ENCODE data around the gene LPAR3. TPM values are rescaled to one million over a fixed set of nuclear protein-coding genes. Genes with fewer than 3 reads are reported as not detected.

Gene LPAR3
- polyA plus RNA-seq, 1 of the 3 experiments (the other 2 are of a cell fraction) = 0.08 TPM

GRCh38 chr1:84939761-84940160, 46.8 kb upstream of the LPAR3 start:
- ChIA-PET POLR2A (no interaction called here), CTCF (interaction anchor here (9.9 kb wide), 1 partner anchor 316 kb away, joined by 193 read pairs; the partner anchor contains the start of gene C1orf52)
- Histone ChIP-seq H3K27ac (ENCODE audit: low read depth in 2 of 2, low read length in 1 of 2) (no peak overlapping the region), H3K4me2 (no peak overlapping the region), H3K36me3 (replicated peaks in 1 of 2; ENCODE audit: control insufficient read depth in 1 of 2, insufficient read depth in 2 of 2, low read length in 1 of 2) (no peaks in the 10 kb centered on the region), H3K4me3 (ENCODE audit: low read depth in 2 of 2, low read length in 1 of 2) (no peak overlapping the region), H3F3A (replicated peaks; ENCODE audit: insufficient read depth) (no peaks in the 10 kb centered on the region), H2AFZ (ENCODE audit: low read depth) (no peak overlapping the region), H3K79me2 (ENCODE audit: insufficient read depth) (no peaks in the 10 kb centered on the region), H4K20me1 (ENCODE audit: insufficient read depth) (no peaks in the 10 kb centered on the region), H3K9me2 (no peaks in the 10 kb centered on the region), H3K27me3 (ENCODE audit: insufficient read depth) (peaks cover 13% of the 10 kb centered on the region), H3K4me1 (ENCODE audit: control insufficient read depth in 1 of 2, insufficient read depth in 2 of 2, low read depth in 1 of 2, low read length in 1 of 2) (no peaks in the 10 kb centered on the region; a peak in 1 of 4 replicates), H3K9ac (no peak overlapping the region), H3K9me3 (no peaks in the 10 kb centered on the region)
- TF ChIP-seq MEF2A (IDR thresholded peaks at IDR 0.05; ENCODE audit: borderline replicate concordance, low read depth) = no peak
- no peak for TF ChIP-seq ELF1 (IDR thresholded peaks at IDR 0.05)
- no peak for TF ChIP-seq USF1 (IDR thresholded peaks at IDR 0.05; ENCODE audit: borderline replicate concordance, low read depth)
- no peak for TF ChIP-seq FOSL2 (IDR thresholded peaks at IDR 0.05; ENCODE audit: borderline replicate concordance, low read depth)
- TF ChIP-seq GABPA (IDR thresholded peaks at IDR 0.05; ENCODE audit: low read depth) = no peak
- no peak for TF ChIP-seq TCF12 (IDR thresholded peaks at IDR 0.05)
- no peak for TF ChIP-seq RCOR1 (IDR thresholded peaks at IDR 0.05; ENCODE audit: low read length)
- no peak for TF ChIP-seq IRF3 (IDR thresholded peaks at IDR 0.05; ENCODE audit: low read depth, low read length)
- no peak for TF ChIP-seq RAD21 (IDR thresholded peaks at IDR 0.05; ENCODE audit: low read length)
- TF ChIP-seq EZH2phosphoT487 (IDR thresholded peaks at IDR 0.05; ENCODE audit: borderline replicate concordance, low read depth) = no peak
- no peak for TF ChIP-seq YY1 (IDR thresholded peaks at IDR 0.05; ENCODE audit: low read depth)
- TF ChIP-seq GATA2 (CRISPR knock-in tag; IDR thresholded peaks at IDR 0.05) = no peak
- TF ChIP-seq NRF1 (IDR thresholded peaks at IDR 0.05; ENCODE audit: low read depth, low read length) = no peak
- TF ChIP-seq FOXJ3 (CRISPR knock-in tag; IDR thresholded peaks at IDR 0.05) = no peak
- TF ChIP-seq NFIC (IDR thresholded peaks at IDR 0.05; ENCODE audit: borderline replicate concordance) = no peak
- TF ChIP-seq FOXM1 (IDR thresholded peaks at IDR 0.05; ENCODE audit: low read depth) = no peak
- no peak for TF ChIP-seq CHD2 (IDR thresholded peaks at IDR 0.05; ENCODE audit: low read length, partially characterized antibody)
- TF ChIP-seq TAF1 (IDR thresholded peaks at IDR 0.05; ENCODE audit: borderline replicate concordance, low read depth, low read length) = no peak
- TF ChIP-seq, protein P1, sequence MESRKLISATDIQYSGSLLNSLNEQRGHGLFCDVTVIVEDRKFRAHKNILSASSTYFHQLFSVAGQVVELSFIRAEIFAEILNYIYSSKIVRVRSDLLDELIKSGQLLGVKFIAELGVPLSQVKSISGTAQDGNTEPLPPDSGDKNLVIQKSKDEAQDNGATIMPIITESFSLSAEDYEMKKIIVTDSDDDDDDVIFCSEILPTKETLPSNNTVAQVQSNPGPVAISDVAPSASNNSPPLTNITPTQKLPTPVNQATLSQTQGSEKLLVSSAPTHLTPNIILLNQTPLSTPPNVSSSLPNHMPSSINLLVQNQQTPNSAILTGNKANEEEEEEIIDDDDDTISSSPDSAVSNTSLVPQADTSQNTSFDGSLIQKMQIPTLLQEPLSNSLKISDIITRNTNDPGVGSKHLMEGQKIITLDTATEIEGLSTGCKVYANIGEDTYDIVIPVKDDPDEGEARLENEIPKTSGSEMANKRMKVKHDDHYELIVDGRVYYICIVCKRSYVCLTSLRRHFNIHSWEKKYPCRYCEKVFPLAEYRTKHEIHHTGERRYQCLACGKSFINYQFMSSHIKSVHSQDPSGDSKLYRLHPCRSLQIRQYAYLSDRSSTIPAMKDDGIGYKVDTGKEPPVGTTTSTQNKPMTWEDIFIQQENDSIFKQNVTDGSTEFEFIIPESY (IDR thresholded peaks at IDR 0.05; ENCODE audit: borderline replicate concordance, low read depth) = no peak
- 89% methylated on average over 11 of the region's 11 CpGs for WGBS (ENCODE audit: low lambda C conversion rate)
- DNase-seq = no peak

All from SK-N-SH (cell line).